Inflammatory macrophage treated with lipopolysaccharide for 1 hour (primary cell): ENCODE results near the gene GDF15.
"Not testable (repeated sequence)": the region's sequence is repeated elsewhere in the genome, so short reads cannot be mapped to it uniquely, and the experiment has no call there.

Experiments
- DNase-seq, 2 donors: peaks; one replicate each; pipeline ENCODE4 v3.0.0-alpha.2; 2020 to 2022

Gene GDF15, protein sequence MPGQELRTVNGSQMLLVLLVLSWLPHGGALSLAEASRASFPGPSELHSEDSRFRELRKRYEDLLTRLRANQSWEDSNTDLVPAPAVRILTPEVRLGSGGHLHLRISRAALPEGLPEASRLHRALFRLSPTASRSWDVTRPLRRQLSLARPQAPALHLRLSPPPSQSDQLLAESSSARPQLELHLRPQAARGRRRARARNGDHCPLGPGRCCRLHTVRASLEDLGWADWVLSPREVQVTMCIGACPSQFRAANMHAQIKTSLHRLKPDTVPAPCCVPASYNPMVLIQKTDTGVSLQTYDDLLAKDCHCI

DNA sequence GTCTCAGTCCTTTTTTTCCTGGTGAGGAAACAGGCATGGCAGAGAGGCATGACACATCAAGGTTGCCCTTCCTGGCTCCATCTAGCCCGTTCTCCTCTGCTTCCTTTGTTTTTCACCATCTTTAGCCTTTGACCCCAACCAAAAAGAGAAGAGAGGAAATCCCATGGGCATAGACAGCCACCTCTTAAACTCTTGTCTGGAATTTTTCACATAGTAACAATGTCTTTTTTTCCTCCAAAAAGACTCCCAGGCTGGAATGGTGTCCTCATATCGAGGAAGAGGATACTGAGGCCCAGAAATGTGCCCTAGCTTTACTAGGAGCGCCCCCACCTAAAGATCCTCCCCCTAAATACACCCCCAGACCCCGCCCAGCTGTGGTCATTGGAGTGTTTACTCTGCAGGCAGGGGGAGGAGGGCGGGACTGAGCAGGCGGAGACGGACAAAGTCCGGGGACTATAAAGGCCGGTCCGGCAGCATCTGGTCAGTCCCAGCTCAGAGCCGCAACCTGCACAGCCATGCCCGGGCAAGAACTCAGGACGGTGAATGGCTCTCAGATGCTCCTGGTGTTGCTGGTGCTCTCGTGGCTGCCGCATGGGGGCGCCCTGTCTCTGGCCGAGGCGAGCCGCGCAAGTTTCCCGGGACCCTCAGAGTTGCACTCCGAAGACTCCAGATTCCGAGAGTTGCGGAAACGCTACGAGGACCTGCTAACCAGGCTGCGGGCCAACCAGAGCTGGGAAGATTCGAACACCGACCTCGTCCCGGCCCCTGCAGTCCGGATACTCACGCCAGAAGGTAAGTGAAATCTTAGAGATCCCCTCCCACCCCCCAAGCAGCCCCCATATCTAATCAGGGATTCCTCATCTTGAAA is at the start of gene GDF15:
Gene GDF15, plus strand, starts transcription at position 484 of the 868 bp plus-strand sequence. Its CDS starts 32 bp downstream, at position 516.
- peak in 1 of 2 donors; percentile 62 for DNase-seq

DNA sequence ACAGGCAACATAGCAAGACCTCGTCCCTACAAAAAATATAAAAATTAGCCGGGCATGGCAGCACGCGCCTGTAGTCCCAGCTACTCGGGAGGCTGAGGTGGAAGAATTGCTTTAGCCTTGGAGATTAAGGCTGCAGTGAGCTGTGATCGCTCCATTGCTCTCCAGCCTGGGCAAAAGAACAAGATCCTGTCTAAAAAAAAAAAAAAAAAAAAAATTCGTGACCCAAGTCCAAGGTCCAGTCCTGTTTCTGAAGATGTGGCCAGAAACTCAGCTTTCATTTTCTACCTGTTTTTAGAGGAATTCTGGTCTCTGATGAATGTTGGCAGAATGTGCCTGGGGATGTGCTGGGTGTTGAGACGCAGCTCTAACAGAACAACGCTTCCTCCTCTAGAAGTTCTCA is 47.4 kb upstream of the GDF15 start:
- DNase-seq = no peak

DNA sequence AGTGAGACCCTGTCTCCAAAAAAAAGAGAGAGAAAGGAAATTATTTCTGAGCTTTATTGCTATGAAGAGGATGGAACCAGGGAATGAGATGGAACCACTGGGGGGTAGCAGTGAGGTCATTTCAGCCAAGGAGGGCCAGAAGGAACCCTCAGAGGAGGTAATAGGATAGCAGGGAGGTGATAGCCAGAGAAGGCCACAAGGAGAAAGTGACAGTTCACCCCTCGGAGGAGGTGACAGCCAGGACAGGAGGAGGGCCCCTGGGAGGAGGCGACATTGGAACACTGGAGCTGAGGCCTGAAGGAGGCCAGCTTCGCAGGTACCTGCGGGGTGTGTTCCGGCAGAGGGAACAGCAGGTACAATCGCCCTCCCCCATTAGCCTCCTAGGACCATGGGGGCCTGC is 46.2 kb upstream of the GDF15 start:
- no peak for DNase-seq

DNA sequence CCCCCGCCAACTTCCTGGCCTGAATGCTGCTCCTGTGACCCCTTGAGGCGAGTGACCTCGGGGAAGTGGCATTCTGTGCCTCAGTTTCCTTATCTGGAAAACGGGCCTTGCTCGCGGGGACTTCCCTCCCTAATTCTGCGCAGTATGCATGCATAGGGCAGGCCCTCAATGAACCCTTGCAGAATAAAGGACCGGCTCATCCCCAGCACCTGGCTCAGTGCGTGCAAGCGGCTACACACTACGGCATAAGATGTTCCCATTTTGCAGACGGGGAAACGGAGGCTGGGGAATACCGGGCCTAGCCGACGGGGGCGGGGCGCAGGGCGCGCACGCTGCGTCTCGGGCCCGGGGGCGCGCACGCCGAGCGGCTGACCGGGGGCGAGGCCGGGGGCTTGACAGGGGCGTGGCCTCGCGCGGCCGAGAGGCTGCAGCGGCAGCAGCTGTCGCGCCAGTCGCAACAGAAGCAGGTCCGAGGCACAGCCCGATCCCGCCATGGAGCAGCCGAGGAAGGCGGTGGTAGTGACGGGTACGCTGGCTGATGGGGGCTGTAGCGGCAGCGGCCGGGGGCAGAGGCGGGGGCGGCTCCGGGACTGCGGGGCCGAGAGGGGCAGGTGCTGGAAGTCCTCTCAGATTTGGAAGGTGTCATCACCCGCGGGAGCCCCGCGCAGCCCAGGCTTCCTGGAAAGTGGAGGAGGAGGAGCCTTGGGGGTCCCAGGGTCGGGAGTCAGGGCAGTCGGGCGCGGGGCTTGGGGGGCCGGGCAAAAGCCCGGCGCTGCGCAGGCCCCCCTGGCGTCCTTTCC is 45.6 kb upstream of the GDF15 start, which contains the start of gene PGPEP1:
Gene PGPEP1, plus strand, starts transcription at position 409 of the 800 bp plus-strand sequence. Its CDS starts 84 bp downstream, at position 493.
- DNase-seq = peak; percentile 42 to 58

DNA sequence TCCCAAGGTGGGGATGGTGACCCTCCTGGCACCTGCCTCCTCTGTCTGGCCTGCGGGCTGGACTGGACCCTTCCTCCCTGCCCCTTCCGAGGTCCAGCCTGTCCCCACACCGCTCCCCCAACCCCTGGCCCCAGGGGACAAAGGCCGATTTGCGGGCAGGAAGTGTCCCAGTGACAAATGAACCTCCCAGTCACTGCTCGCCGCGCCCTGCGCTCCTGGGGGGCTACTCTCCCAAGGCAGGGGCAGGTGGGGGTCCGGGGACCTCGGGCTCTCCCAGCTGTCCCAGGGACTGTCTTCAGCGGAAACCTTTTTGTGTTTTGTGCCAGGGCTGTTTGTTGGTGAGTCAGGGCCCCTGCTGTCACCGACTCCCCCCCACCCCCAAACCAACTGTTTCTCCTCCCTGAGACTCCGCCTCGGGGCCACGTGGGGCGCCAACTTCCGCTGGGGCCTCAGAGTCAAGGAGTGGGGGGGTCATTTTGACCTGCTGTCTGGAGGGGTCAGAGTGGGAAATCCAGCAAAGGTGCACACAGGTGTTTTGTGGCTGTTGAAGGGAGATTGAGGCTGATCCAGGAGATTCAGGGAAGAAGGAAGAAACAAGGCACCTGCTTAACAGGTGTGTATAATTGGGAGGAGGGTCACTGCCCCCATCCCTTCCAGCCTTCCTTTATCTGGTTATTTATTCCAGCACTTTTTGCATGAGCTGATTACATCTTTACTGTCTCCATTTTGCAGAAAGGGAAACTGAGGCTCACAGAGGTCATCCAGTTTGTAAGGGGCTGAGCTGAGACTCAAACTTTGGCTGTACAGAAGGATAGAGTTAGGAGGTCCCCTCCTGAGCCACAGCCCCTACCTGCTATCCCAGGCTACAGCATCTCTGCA is 44.7 kb upstream of the GDF15 start:
- DNase-seq = peak; percentile 60 to 64

DNA sequence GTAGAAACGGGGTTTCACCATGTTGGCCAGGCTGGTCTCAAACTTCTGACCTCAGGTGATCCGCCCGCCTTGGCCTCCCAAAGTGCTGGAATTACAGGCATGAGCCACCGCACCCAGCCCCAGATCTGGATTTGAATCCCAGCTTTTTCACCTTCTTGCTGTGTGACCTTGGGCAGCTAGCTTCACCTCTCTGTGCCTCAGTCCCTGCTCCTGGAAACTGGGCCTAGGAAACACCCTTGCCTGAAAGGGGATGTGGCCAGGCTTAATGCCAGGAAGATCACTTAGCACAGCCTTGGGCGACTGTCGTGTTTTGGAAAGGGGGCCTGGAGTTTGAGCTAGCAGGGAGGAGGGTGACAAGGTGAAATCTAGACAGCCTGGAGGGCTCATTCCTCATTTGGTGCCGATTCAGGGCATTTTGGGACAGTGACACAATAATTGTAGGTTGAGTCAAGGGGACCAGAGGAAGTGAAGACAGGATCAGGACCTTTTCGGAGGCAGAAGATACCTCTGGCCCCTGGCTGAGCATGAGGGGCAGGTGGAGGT is 43.8 kb upstream of the GDF15 start:
- no peak for DNase-seq

DNA sequence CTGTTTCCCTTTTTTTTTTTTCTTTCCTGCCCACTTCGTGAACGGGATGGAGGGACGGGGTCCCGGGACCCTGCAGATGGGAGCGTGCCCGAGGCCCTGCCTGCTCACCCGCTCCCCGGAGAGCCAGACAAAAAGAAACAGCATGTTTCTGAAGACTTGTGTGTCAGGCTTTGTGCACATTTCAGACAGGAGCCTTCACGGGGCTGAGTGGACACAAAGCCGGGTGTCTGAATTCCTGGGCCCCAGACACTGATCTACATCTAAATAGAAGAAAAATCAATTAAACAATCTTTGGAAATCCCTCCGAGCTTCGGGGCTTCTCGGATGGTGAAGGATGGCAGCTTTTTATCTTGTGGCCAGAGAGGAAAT is 41.4 kb upstream of the GDF15 start:
- no peak for DNase-seq

DNA sequence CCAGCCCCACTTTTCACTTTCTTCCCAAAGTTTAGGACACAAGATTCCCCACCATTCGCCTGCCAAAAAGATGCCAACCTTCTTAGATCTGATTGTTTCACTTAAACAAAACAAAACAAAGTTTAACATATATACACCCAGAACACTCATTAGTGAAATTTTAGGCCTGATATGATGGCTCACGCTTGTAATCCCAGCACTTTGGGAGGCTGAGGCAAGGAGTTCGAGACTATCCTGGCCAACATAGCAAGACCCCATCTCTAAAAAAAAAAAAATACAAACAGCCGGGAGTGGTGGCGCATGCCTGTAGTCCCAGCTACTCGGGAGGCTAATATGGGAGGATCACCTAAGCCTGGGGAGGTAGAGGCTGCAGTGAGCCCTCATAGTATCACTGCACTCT is 40.7 kb upstream of the GDF15 start:
- DNase-seq = no peak

DNA sequence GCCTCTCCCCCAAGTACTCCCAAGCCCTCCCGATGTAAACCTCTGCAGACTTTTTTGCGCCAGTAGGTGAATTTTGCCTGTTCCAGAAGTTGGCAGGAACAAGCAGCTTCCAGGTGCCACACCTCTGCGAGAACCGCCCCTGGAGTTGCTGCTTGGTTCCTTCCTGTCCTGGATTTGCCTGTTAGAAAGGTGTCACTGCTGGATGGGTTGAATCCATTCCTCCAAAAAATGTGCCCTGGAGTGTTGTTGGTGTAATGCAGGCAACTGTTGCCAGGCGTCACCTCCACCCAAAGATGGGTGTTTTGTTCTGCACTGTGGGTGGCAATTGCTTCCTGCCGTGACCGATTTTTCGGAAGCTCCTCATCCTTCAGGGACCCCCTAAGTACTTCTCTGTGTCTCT is 39.9 kb upstream of the GDF15 start:
- no peak for DNase-seq

DNA sequence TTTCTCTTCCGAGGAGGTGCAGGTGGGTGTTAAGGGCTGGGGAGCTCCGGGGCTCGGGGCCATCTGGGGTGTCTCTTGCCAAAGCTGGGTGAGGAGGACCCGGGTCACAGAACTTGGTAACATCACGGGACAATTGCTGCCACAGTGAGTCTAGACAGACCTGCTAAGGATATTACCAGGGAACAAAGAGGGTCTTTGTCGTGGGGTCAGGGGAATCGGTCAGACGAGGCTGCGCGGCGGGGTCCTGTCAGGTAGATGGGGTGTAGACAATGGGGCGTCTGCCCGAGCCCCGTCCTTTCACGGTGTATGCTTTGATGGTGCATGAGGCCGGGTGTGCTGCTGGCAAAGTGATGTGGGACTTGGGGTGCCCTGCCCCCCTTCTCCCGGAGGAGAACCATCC is 37.8 kb upstream of the GDF15 start:
- no peak for DNase-seq

DNA sequence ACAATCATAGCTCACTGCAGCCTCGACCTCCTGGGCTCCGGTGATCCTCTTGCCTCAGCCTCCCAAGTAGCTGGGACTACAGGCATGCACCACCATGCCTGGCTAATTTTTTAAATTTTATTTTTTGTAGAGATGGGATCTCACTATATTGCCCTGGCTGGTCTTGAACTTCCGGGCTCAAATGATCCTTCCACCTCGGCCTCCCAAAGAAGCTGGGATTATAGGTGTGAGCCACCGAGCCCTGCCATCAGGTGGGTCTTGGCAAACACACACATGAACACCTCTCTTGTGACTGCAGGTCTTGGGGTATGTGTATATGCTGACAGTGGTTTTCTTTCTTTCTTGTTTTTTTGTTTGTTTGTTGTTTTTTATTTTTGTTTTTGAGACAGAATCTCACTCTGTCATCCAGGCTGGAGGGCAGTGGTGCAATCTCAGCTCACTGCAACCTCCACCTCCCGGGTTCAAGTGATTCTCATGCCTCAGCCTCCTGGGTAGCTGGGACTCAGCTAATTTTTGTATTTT is 37.1 kb upstream of the GDF15 start:
- DNase-seq = not testable (repeated sequence)

DNA sequence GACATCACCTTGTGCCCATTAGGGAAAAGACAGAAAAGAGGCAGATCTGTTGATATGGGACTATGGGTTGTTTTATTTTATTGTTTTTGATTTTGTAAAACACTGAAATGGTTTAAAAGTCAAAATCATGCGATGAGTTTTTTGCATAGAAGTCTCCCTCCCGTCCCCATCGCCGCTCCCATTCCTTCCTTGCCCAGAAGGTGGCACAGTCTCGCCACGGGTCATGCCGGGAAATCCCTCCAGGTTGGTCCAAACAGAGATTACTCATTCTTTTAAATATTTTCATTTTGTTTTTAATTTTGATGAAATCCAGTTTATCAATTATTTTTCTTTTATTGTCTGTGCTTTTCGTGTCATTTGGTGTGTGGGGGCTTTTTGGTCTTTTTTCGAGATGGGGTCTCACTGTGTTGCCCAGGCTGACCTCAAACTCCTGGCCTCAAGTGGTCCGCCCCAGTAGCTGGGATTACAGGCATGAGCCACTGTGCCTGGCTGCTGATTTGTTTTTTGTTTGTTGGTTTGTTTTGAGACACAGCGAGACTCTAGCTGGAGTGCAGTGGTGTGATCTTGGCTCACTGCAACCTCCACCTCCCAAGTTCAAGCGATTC is 36.3 kb upstream of the GDF15 start:
- peak; percentile 22 to 86 for DNase-seq

DNA sequence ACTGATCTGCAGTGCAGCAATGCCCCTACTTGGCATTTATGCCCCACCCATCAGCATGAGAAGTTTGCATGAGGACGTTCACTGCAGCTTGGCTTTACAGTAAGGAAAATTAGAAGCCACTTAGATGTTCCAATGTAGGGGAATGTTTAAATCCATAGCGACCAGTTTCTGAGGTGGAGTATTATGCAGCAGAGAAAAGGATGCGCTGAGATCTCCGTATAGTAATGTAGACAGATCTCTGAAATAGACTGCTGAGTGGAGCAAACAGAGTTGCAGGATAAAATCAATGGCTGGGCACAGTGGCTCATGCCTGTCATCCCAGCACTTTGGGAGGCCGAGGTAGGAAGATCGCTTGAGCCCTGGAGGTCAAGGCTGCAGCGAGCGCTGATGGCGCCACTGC is 35.5 kb upstream of the GDF15 start:
- DNase-seq = no peak

DNA sequence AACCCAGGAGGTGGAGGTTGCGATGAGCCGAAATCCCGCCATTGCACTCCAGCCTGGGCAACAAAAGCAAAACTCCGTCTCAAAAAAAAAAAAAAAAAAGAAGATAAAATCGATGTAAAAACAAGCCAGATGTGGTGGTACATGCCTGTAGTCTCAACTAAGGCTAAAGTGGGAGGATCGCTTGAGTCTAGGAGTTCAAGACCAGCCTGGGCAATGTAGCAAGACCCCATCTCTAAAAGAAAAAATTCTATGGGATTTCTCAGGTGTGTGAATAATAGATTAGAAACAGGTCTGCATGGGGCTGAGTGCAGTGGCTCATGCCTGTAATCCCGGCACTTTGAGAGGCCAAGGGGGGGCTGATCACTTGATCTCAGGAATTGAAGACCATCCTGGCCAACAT is 34.4 kb upstream of the GDF15 start:
- DNase-seq = no peak

DNA sequence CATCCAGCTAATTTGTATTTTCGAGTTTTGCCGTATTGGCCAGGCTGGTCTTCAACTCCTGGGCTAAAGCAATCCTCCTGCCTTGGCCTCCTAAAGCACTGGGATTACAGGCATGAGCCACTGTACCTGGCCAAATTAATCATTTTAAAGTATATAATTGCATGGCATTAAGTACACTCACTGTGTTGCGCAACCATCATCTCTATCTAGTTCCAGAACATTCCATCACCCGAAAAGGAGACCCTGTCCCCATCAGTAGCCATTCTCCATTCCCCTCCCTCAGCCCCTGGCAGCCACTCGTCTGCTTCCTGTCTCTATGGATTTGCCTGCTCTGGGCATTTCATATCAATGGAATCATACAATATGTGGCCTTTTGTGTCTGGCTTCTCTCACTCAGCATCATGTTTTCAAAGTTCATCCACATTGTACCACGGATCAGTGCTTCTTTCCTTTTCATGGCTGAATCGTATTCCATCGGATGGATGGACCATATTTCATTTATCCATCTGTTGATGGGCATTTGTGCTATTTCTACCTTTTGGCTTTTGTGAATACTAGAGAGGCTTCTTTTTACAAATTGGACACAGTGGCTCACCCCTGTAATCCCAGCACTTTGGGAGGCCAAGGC is 32.5 kb upstream of the GDF15 start:
- DNase-seq = no peak

DNA sequence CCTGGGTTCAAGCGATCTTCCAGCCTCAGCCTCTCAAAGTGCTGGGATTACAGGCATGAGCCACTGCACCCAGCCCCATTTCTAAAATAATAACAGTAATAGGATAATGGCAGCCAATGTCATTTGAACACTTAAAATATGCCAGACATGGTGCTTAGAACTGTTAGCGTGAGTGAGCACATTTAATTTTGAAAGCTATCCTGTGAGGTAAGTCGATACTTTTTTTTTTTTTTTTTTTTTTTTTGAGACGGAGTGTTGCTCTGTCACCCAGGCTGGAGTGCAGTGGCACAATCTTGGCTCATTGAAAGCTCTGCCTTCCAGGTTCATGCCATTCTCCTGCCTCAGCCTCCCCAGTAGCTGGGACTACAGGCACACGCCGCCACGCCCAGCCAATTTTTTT is 31.2 kb upstream of the GDF15 start:
- not testable (repeated sequence) for DNase-seq

DNA sequence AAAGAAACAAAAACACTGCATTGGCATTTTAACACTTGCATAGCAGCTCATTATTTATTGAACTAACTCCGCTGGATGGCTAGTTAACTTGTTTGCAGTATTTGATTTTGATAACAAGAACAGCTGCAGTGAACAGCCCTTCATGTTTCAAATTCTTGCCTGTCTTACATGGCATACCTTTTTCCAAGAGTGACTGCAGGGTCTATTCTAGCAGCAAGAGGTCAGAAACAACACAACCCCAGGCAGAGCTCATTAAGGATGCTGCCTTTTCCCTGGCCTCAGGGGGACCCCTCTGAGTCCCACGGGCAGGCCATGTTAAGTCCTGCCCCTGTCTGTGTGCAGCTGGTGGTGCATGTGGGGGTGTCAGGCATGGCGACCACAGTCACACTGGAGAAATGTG is 28.9 kb upstream of the GDF15 start:
- DNase-seq = no peak

DNA sequence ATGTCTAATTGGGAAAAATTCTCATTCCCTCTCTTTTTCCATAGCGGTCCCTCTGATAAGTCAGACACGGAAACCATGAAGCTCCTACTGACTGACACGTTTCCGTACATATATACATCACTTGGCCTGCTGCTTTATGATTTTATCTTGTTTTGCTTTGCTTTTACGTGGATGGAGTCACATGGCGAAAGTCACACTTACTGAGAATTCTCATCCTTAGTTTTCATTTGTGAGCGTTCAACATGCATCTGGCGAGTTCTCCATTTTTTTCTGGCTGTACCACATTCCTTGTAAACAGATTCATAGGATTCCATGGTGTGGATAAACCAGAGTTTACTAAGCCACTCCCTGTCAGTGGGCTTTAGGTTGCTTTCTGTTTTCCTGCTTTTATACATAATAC is 24.3 kb upstream of the GDF15 start:
- DNase-seq = no peak

DNA sequence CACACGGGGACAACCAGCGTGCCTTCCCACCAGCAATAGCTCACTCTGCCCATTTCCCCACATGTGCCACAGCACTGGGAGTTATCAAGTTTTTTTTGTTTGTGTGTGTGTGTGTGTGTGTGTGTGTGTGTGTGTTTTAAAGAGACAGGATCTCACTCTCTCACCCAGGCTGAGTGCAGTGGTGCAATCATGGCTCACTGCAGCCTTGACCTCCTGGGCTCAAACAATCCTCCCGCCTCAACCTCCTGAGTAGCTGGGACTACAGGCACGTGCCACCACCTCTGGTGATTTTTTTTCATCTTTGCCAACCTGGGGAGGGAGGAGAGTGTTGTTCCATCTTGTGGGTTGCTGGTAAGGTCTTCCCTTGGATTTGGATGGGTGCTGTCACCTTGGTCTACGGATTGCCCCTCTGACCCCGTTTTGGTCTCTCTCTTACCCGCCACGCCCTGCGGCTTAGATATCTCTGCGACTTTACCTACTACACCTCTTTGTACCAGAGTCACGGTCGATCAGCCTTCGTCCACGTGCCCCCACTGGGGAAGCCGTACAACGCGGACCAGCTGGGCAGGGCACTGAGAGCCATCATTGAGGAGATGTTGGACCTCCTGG is 22.9 kb upstream of the GDF15 start:
- no peak for DNase-seq

DNA sequence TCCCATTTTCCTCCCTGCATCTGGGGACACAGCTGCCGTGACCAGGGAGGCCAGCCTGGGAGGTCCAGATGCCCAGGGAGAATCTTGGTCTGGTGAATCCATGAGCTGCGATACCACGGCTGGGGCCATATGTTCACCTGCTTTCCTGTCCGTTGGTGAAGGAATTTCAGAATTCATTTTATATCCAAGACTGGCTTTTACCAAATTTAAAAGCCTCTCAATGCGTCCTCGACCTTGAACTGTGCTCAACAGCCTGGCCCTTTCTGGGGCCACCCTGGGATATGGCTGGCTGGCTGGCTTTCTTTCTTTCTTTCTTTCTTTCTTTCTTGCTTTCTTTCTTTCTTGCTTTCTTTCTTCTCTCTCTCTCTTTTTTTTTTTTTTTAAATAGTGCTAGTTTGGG is 22.2 kb upstream of the GDF15 start:
- no peak for DNase-seq
